ENCODE results near the gene CIC.
"Not testable (repeated sequence)": the region's sequence is repeated elsewhere in the genome, so short reads cannot be mapped to it uniquely, and the experiment has no call there.

CIC gene

GRCh38 chr19:42315024-42315423, 46.0 kb downstream of the CIC start:
- no peak for DNase-seq

DNA sequence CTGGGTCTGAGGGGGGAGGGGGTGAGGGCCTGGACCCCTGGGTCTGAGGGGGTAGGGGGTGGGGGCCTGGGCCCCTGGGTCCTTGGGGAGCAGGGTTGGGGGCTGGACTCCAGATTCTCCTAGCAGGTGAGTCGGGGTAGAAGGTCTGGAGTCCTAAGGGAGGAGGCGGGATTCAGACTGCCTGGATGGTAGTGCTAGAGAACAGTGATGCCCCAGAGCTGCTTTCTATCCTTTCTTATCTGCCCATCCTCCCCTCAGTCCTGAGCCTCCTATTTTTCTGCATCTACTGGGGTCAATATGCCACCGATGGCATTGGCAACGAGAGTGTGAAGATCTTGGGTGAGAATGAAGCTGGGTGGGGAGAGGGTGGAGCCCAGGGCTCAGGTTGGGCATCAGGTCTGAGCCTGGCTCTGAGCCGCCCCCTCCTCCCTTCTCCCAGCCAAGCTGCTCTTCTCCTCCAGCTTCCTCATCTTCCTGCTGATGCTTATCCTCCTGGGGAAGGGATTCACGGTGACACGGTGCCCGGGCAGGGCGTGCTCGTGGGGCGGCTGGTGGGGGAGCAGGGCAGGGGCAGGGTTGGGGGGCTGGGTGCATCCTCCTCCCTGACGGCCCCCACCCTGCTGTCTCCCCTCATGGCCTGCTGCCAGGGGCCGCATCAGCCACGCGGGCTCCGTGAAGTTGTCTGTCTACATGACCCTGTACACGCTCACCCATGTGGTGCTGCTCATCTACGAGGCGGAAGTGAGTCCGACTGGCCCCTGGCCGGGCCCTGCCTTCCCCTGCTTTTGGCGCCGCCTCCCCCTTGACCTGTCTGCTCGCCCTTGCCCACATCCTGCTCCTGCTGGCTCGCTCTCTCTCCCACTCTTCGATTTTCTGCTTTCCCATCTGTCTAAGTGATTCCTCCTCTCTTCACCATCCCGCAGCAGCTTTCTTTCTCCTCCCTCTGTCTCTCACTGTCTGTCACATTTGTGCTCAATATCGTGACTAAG, 47.5 kb downstream of the CIC start:
- peak in 1 of 2 donors; percentile 15 for DNase-seq

GRCh38 chr19:42317535-42317934, 48.5 kb downstream of the CIC start:
- no peak for DNase-seq

DNA sequence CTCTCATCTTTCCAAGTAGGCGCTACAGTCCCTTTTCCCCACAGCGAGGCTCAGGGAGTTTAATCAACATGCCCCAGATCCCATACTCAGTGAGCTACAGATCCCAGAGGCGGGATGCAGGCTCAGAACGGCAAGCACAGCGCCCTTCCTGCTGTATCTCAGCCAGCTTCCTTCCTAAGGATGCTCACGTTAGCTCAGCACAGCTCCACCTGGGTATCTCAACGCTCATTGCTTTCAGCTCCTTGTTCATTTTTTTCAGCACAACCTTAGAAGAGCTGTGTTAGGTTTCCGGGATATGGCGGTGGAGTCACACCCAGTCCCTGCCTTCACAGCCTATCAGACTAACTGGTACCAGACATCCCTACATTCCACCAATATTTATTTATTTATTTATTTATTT, 53.3 kb downstream of the CIC start:
- no peak for DNase-seq

GRCh38 chr19:42323473-42323851, 54.4 kb downstream of the CIC start:
- DNase-seq, result no peak

DNA sequence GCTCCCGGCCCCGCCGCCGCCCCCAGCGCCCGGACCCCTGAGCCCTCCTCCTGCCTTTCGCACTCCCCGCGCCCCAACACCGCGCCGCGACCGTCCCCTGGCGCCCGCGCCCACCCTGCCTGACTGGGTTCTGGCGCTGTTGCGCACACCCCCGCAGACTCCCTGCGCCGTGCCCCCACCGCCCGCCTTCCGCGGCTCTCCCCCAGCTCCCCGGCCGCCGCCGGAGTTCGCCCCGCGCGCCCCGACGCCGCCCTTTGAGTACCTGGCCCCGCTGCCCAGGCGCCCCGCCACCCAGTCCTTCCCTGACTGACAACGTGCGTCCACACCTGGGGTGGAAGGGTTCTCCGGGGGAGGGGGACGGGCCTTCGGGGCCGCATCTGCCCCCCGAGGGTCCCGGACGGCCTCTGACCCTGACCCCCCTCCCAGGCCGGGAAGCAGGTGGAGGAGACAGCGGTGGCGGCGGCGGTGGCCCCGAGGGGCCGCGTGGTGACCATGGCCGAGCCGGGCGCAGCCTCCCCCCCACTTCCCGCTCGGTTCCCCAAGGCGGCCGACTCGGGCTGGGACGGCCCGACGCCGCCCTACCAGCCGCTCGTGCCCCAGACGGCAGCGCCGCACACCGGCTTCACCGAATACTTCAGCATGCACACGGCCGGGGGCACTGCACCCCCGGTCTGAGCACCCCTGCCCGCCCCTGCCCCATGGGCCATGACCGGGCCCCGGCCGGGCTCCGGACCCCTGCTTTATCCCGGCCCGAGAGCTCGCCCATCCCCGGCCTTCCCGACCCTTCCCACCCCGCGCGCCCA, 55.0 kb downstream of the CIC start:
- peak; percentile 21 to 24 for DNase-seq

- no peak for DNase-seq
Measured at GRCh38 chr19:42324655-42325307, 55.7 kb downstream of the CIC start.

- peak; percentile 99 for DNase-seq
Measured at GRCh38 chr19:42325308-42325895, 56.4 kb downstream of the CIC start, which contains the start of gene MEGF8. MEGF8 (plus strand) TSS chr19:42325635; CDS start chr19:42326244, 609 bp downstream.

- no peak for DNase-seq
Measured at GRCh38 chr19:42325896-42326771, 57.1 kb downstream of the CIC start.

GRCh38 chr19:42326969-42327368, 57.9 kb downstream of the CIC start:
- DNase-seq, result no peak

DNA sequence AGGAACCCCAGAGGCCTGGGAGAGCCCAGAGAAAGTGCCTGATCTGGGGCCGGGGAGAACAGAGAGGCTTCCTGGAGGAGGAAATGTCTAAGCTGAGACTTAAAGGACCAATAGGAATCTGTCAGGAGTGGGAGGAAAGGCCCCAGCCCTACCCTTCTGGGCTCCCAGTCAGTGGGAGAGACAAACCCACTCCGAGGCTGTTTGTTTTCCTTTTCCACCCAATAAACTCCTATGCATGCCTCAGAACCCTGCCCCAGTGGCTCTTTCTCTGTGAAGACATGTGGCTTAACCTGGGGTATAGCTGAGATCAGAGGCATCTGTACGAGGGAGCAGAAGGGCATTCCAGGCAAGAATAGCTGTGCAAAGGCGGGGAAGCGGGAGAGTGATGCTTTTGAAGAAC, 58.3 kb downstream of the CIC start:
- no peak for DNase-seq

DNA sequence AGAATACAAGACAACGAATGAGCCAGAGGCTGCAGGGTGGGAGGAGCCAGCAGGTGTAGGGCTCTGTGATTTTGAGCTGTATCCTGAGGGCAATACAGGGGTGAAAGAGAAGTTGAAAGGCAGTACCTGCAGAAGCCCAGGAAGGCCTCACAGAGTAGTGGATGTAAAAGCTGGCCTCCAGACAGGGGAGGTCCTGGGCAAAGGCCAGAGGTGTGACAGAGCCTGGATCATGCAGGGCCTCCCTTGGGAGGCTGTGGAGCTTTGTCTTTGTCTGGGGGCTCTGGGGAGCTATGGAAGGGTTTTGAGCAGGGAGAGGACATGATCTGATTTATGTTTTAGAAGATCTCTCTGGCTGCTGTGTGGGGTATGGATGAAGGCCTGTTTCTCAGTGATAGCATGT, 59.1 kb downstream of the CIC start:
- DNase-seq, result no peak

GRCh38 chr19:42328854-42329253, 59.8 kb downstream of the CIC start:
- DNase-seq, result no peak

- DNase-seq, result no peak
Measured at GRCh38 chr19:42330241-42330711, 61.2 kb downstream of the CIC start.

DNA sequence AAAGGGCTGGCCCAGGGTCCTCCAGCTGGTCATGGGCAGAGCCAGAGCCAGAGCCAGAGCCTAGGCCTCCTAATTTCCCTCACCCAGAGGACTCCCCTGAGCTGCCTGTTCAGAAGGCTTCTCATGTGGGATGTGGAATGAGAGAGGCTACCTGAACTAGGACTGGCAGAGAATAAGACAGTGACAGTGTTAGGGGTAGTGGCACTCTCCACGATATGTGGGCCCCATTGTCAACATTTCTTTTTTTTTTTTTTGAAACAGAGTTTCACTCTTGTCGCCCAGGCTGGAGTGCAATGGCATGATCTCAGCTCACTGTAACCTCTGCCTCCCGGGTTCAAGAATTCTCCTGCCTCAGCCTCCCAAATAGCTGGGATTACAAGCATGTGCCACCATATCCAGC, 62.3 kb downstream of the CIC start:
- not testable (repeated sequence) for DNase-seq

DNA sequence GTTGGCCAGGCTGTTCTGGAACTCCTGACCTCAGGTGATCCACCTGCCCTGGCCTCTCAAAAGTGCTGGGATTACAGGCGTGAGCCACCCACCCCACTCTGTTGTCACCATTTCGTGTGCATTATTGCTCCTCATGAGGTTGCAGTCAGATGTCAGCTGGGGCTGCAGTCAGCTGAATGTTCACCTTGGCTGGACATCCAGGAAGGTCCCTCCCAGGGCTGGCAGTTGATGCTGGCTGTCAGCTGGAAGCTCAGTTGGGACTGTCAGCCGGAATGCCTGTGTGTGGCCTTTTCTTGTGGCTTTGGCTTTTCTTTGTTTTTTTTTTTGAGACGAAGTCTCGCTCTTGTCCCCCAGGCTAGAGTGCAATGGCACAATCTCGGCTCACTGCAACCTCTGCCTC, 63.0 kb downstream of the CIC start:
- no peak for DNase-seq

DNA sequence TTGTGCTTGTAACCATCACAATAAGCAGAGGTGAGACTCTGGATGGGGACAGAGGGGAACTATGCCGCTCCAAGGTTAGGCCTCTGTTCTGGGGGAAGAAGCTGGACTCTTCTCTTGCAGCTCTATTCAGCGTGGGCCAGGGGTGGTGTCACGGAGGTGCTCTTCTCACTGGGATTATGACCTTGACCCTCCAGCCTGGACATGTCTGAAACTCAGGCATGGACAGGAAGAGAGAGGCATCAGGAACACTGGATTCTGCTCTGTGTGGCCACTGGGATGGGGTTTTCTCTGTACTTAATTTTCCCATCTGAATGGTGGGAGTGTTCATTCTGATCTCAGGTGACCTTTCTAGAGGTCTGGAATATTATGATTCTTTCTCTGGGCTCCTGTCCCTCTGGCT, 64.0 kb downstream of the CIC start:
- DNase-seq, result no peak

- DNase-seq, result no peak
Measured at GRCh38 chr19:42333975-42334696, 65.1 kb downstream of the CIC start.

- DNase-seq, result no peak
Measured at GRCh38 chr19:42334697-42335373, 65.8 kb downstream of the CIC start.

DNA sequence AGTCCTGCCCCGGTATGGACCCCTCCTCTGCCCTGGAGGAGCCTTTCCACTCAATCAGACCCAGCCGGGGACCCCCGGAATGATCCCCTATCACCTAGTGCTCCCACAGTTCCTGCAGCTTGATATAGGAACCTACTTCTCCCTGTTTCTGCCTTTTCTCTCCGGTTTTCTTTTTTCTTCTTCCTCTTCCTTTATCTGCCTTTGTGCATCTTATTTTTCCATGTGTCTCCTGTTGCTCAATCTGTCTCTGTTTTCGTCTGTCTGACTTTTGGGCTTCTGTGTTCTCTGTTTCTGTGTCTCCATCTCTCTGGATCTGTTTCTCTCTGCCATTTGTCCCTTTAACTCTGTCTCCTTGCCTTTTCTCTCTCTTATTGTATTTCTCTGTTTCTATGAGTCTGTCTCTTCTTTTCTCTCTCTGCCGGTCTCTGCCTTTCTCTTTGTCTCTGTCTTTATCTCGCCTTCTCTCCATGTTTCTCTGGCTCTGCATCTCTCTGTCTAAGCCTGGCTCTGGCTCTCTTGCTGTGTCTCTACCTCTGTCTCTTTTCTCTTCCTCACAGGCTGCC, 66.4 kb downstream of the CIC start:
- no peak for DNase-seq

Data from CD4-positive, alpha-beta T cell treated with Interleukin-1 beta for 1 hour (primary cell).